Activated T-cell treated with anti-CD3 and anti-CD28 coated beads, Interleukin-2, amount 50 U/mL, for 48 hours (primary cell): ENCODE measurements around the gene RPN2.

Experiments used
- DNase-seq, 2 experiments: peaks; one replicate each; pipeline ENCODE4 v3.0.0-alpha.2; 2020

RPN2 gene

DNA sequence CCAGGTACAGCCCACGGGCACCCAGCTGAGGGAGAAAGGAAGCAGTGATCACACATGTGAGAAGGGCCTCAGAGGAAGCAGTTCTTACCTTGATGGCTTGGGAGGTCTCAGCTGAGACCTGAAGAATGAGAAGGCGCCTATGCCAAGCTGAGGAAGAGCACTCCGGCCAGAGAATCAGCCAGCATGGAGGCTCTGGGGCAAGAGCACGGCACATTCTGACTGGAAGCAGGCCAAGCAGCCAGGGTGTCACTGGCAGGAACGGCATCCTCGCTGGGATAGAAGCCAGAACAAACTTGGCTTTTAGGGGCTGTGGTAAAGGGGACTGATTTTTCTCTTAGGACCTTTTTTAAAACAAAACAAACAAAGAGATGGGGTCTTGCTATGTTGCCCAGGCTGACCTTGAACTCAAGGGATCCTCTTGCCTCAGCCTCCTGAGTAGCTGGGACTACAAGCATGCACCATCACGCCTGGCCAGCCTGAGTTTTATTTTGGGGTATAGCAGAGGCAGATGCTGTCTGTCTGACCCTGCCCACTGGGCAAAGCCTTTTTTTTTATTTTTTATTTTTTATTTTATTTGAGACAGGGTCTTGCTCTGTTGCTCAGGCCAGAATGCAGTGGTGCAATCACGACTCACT, 64.9 kb downstream of the RPN2 start:
- no peak for DNase-seq

DNA sequence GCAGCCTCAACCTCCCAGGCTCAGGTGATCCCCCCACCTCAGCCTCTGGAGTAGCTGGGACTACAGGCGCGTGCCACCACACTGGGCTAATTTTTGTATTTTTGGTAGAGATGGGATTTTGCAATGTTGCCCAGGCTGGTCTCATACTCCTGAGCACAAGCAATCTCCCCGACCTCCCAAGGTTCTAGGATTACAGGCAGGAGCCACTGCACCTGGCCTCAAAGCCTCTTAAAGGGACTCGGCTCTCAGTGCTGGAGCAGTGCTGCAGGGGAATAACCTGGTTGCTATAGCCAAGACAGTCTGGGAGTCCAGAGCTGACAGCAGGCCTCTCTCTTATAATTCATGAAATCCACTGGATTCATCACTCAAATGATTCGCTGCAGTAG, 65.4 kb downstream of the RPN2 start:
- DNase-seq, result no peak

GRCh38 chr20:37245216-37246150, 66.4 kb downstream of the RPN2 start:
- no peak for DNase-seq

DNA sequence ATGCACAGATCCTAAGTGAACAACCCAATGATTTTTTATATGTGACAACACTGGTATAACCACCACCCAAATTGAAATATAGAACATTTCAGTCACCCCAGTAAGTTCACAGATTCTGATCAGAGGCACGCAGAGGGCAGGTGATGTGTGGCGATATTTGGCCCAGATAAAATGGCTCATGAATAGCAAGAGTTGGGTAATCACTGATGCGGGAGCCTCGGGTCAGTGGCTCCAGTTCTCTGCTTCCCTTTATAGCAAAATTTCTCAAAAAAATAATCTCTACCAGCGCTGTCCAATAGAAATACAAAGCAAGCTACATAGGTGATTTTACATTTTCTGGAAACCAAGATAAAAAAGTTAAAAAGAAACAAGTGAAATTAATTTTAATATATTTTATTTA, 67.6 kb downstream of the RPN2 start:
- no peak for DNase-seq

DNA sequence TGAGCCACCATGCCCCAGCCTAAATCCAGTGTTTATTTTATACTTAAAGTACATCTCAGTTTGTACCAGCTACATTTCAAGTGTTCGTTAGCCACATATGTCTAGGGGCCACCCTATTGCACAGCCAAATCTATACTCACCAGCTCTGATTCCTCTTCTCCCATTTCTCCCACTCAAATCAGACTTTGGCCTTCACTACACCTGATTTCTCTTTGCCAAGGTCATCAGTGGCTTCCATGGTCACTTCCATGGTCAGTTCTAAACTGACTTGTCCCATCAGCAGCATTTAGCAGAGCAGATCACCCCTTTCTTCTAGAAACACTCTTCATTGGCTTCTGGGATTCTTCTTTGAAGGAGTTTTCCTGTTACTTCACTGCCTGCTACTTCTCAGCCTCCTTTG, 68.4 kb downstream of the RPN2 start:
- no peak for DNase-seq

GRCh38 chr20:37249304-37249703, 70.2 kb downstream of the RPN2 start:
- no peak for DNase-seq

DNA sequence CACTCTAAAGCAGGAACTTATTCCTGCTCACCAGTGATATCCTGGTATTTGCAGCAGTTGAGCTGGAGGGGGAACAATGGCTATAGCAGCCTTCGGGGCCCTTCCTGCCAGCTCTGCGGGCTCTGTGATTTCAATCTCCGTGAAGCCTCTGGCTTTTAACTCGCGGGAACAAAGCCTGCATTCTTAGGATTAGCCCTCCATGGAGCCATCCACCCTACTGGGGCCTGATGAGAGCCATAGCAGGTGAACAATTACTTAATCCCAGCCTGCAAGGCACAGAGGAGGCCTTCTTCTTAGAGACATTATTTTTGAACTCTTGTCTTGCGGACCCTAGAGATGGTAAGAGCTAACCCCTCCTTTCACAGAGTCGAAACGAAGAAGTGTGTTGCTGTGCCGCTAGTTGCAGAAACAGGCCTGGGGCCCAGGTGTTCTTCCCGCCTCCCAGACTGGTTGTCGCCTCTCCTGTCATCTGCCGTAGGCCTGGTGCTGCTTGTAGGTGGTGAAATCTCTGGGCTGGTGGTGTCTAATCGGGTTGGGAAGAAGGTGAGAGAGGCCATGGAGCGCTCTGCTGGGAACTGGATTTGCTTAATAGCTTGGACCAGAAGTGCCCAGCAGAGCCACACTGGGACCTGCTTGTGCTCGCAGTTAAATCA, 72.8 kb downstream of the RPN2 start:
- DNase-seq, result no peak

DNA sequence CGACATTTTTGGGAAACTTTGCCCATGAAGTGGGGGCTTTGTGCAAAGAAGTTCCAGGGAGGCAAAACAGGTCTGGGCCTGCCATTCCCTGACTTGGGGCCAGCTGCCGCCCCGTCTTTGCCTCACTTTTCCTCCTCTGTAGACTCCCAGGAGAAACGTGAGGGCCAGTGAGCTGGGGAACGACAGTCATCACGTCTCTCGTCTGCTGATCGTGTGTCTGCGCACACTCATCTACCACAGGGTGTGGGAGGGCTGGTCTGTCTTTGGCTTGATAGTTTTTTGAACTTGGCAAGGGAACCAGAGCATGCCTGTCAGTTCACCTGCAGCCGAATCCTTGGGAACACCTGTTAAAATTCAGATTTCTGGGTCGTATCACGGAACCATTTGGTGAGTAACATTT, 74.0 kb downstream of the RPN2 start:
- no peak for DNase-seq

DNA sequence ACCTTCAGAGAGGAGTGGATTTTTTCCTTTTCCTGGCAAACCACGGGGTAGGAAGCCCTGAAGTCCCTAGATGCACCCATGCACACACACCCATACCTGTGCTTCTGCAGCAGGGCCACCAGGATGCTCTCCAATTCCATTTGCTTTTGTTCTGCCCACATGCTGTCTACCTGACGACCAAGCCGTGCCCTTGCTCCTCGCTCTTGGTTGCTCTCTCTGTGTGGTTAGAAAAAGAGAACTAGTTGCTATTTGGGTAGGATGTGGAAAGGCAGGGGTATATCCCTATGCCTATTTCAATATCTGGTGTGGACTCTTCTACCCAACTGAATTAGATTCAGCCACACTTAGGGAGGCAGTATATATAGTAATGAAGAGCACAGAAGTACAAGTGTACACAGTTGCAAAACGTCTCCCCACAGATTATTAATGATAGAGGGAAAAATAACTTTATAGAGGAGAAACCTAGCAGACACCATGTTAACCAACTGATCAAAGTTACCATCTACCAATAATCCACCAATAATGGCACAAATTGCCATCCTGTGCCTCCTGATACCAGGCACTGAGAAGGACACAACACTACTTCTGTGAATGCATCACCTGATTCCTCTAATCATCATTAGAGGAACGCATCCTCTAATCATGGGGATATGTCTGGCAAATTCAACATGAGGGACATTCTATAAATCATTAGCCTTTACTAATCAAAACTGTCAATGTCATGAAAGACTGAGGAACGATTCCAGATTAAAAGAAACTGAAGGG, 75.2 kb downstream of the RPN2 start:
- DNase-seq, result no peak

DNA sequence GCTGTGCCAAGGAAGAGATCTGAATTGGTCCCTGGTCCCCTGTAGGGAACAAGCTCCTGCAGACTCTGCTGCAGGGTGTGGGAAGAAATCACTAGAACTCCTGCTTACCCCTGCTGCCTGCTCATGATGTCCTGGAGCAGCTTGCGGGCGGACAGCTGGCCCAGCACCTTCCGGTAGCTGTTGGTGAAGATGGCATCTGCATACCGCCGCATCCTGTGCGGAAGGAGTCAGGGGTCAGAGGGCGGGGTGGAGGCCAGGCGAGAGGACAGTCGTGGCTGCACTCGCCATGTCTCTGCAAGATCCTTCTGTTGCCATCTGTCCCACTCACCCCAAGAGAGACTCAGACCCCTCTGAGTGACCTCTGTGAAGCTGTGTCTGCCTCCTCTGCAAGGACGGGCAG, 77.2 kb downstream of the RPN2 start:
- DNase-seq, result no peak

- no peak for DNase-seq
Observed at GRCh38 chr20:37257530-37257929, 78.4 kb downstream of the RPN2 start.

GRCh38 chr20:37257988-37258387, 78.9 kb downstream of the RPN2 start:
- no peak for DNase-seq

- DNase-seq, result no peak
Observed at GRCh38 chr20:37259031-37259430, 79.9 kb downstream of the RPN2 start.

- no peak for DNase-seq
Observed at GRCh38 chr20:37259865-37260264, 80.7 kb downstream of the RPN2 start.

DNA sequence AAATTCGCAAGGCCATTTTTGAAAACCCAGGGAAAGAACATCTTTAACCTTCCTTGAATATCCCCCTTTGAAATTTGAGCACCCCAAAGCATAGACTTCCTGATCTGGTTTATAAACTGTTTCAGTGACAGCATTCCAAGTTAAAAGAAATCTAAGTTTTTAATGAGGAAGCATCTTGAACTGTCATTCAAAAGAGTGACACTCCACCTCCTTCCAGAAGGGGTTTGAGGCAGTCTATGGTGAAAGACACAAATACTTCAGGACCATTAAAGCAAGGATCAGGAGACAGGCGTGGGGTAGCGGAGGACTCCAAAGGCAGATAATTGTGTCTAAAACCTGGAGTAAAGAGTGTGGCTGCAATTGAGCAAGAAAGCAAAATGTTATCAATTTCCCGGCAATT, 81.8 kb downstream of the RPN2 start:
- no peak for DNase-seq

DNA sequence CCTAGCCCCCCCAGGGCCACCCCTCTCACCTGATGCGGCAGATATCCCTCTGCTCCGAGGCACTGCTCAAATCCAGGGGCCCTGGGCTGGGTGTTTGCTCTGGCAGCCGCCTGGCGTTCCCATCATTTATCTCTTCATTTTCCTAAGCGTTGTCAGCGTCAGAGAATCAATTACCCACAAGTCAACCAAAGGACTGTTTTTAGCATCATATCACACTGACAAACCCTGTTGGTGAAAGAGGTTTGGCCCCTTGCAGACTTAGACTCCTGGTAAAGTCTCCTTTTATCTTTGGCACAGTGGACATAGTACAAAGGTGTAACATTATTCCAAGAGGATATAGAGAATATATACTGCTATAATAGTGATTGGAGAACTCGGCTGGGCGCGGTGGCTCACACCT, 82.6 kb downstream of the RPN2 start, which contains the start of gene GHRH:
GHRH (minus strand) TSS at position 101 of the 400 bp plus-strand sequence. CDS start 4,925 bp downstream, outside the sequence.
- DNase-seq, result no peak

GRCh38 chr20:37262505-37262904, 83.4 kb downstream of the RPN2 start:
- no peak for DNase-seq

- DNase-seq, result no peak
Observed at GRCh38 chr20:37263686-37264085, 84.6 kb downstream of the RPN2 start.

DNA sequence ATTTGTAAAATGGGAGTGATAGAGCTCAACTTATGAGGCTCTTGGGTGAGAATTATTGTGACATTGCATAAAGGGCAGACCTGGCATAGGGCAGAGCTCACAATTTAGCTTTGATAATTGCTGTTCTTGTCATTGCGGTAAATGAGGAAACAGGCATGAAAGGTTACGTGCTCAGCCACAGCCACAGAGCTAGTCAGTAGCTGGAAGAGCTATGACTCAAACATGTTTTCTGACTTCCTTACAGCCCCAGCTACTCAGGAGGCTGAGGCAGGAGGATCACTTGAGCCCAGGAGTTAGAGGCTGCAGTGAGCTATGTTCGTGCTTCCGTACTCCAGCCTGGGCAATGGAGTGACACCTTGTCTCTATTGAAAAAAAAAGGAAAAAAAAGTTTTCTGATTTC, 86.0 kb downstream of the RPN2 start:
- peak; percentile 29 to 41 for DNase-seq

GRCh38 chr20:37266940-37267666, 88.0 kb downstream of the RPN2 start:
- DNase-seq, result no peak

DNA sequence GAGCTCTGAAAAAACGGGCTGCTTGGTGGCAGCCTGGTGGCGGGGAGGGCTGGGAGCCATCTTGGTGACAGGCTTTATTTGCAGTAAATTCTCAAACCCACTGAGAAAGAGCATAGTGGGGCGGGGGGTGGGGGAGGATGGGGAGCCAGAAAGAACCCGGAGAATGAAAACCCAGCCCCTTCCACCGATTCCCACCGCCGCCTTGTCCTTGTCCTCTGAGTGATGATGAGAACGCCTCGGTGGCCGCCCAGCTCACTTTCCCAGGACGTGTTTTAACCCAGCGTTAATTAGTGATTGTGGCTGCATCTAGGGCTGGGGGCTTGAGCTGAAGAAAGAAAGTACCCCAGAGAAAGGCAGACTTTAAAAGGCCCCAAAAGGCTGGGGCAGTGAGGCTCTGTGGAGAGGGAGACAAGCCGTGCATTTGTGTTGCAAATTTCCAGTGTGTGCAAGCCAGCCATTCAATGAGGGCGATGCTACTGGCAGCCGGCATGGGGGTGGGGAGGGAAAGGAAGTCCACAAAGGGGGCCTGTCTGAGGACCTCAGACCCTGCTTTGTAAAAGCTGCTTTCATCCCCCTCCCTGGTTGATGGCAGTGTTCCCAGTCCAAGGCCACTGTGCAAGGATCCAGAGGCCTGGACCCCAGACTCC, 88.7 kb downstream of the RPN2 start:
- no peak for DNase-seq
